Measurements from ENCODE around the gene USP10.

USP10 gene

DNA sequence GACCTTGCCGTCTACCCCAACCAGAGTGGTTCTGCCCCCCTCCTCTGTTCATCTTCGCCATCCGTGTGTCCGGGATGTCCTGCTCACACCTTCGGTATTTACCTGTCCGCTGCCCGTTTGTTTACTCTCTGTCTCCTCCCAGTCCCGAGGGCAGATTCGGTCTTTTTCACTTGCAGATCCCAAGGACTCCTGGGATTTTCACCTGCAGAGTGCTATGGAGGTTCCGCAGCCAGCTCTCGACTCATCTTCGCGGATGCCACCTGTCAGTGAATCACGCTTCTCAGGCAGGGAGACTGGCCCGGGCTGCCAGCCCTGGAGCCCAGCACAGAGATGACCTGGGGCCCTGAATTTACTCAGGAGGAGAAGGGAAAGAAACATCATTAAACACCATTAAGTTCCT is 128.1 kb downstream of the USP10 start:
- no peak for DNase-seq

DNA sequence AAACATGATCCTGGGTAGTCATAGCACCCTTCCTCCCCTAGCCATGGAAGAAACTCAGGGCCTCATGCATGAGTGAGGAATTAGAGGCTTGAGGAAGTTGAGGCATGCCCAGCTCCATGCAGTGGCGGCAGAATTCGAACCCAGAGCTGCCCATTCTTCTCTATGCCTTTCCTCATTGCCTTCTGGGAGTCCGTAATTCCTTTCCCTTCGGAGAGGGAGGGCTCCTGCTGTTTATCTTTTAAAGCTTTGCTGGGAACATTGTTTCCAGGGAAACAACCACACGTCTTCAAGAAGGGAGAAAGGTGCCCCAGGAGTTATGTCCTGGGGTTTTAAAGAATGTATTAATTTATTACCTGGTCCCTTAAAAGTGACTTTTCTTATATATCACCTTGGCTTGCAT is 128.5 kb downstream of the USP10 start:
- DNase-seq = no peak
